ENCODE results near the gene TRPC4. TPM values are rescaled to one million over a fixed set of nuclear protein-coding genes. Genes with fewer than 3 reads are reported as not detected.

Gene TRPC4
- total RNA-seq, 4 donors from 2014 or later: 0.20 to 2.2 (median 0.68) TPM; not detected in 1

- TF ChIP-seq POLR2AphosphoS5 (IDR thresholded peaks at IDR 0.05) (no peak), CTCF (IDR thresholded peaks at IDR 0.05) (no peak), POLR2A (IDR thresholded peaks at IDR 0.05) (no peak), EP300 (IDR thresholded peaks at IDR 0.05; ENCODE audit: low read depth) (no peak)
- no peak overlapping the region for H3K27ac ChIP-seq
- H3K27me3 ChIP-seq: no peaks in the 10 kb centered on the region
- no peaks in the 10 kb centered on the region for H3K4me1 ChIP-seq
- H3K4me3 ChIP-seq: no peak overlapping the region
- no peaks in the 10 kb centered on the region for H3K36me3 ChIP-seq
- intact Hi-C loops (cut with DNase I; ENCODE audit: low total_unique reads): no loop called here
- DNase-seq: no peak
- 30 to 71% methylated on average over 4 of the region's 4 CpGs for WGBS, 2 donors (ENCODE audit: low coverage in 1 of 2)
- in situ Hi-C loops (cut with MboI; ENCODE audit: low pct_ligation_motif_present in 1 of 4, low pct_unique_long_range_greater_than_20kb in 1 of 4, low sequenced_read_pairs in 3 of 4): no loop called here
- no peaks in the 10 kb centered on the region for H3K9me3 ChIP-seq
Observed at GRCh38 chr13:37833411-37833810, 36.2 kb downstream of the TRPC4 start.

GRCh38 chr13:37816276-37816675 is 53.3 kb downstream of the TRPC4 start:
- WGBS, 2 donors (ENCODE audit: low coverage in 1 of 2): 50% methylated on average over 1 of the region's 1 CpG; no CpG with 5 or more reads in 1 of the 2 donors

GRCh38 chr13:37811441-37811840 is 58.1 kb downstream of the TRPC4 start:
- no peaks in the 10 kb centered on the region for H3K27me3 ChIP-seq
- 59 to 75% methylated on average over 2 of the region's 2 CpGs for WGBS, 2 donors (ENCODE audit: low coverage in 1 of 2)
- intact Hi-C loops (cut with DNase I; ENCODE audit: low total_unique reads): no loop called here
- H3K27ac ChIP-seq: no peak overlapping the region
- no peak for TF ChIP-seq POLR2A (IDR thresholded peaks at IDR 0.05)
- no peak for TF ChIP-seq POLR2AphosphoS5 (IDR thresholded peaks at IDR 0.05)
- TF ChIP-seq EP300 (IDR thresholded peaks at IDR 0.05; ENCODE audit: low read depth): no peak
- TF ChIP-seq CTCF (IDR thresholded peaks at IDR 0.05): no peak
- no peak for DNase-seq
- no peaks in the 10 kb centered on the region for H3K36me3 ChIP-seq
- in situ Hi-C loops (cut with MboI; ENCODE audit: low pct_ligation_motif_present in 1 of 4, low pct_unique_long_range_greater_than_20kb in 1 of 4, low sequenced_read_pairs in 3 of 4): no loop called here
- no peak overlapping the region for H3K4me3 ChIP-seq
- peaks cover 0 to 3% of the 10 kb centered on the region in 2 donors for H3K9me3 ChIP-seq
- H3K4me1 ChIP-seq: no peaks in the 10 kb centered on the region

More at GRCh38 chr13:37816276-37816675, 53.3 kb downstream of the TRPC4 start:
- Histone ChIP-seq H3K27me3 (no peaks in the 10 kb centered on the region), H3K36me3 (no peaks in the 10 kb centered on the region), H3K27ac (no peak overlapping the region), H3K4me3 (no peak overlapping the region), H3K9me3 (peaks cover 3% of the 10 kb centered on the region in 2 donors), H3K4me1 (no peaks in the 10 kb centered on the region)
- no peak for DNase-seq
- in situ Hi-C loops (cut with MboI; ENCODE audit: low pct_ligation_motif_present in 1 of 4, low pct_unique_long_range_greater_than_20kb in 1 of 4, low sequenced_read_pairs in 3 of 4) (no loop called here), intact Hi-C loops (cut with DNase I; ENCODE audit: low total_unique reads) (no loop called here)
- TF ChIP-seq POLR2A (IDR thresholded peaks at IDR 0.05): no peak
- TF ChIP-seq POLR2AphosphoS5 (IDR thresholded peaks at IDR 0.05): no peak
- no peak for TF ChIP-seq EP300 (IDR thresholded peaks at IDR 0.05; ENCODE audit: low read depth)
- TF ChIP-seq CTCF (IDR thresholded peaks at IDR 0.05): no peak

- no peak overlapping the region for H3K27ac ChIP-seq
- intact Hi-C loops (cut with DNase I; ENCODE audit: low total_unique reads) (no loop called here), in situ Hi-C loops (cut with MboI; ENCODE audit: low pct_ligation_motif_present in 1 of 4, low pct_unique_long_range_greater_than_20kb in 1 of 4, low sequenced_read_pairs in 3 of 4) (no loop called here)
- H3K4me1 ChIP-seq: no peaks in the 10 kb centered on the region
- no peaks in the 10 kb centered on the region for H3K36me3 ChIP-seq
- TF ChIP-seq CTCF (IDR thresholded peaks at IDR 0.05): no peak
- TF ChIP-seq POLR2A (IDR thresholded peaks at IDR 0.05): no peak
- TF ChIP-seq EP300 (IDR thresholded peaks at IDR 0.05; ENCODE audit: low read depth): no peak
- no peak for TF ChIP-seq POLR2AphosphoS5 (IDR thresholded peaks at IDR 0.05)
- no peak for DNase-seq
- H3K4me3 ChIP-seq: no peak overlapping the region
- 44 to 63% methylated on average over 1 to 3 of the region's 3 CpGs for WGBS, 2 donors (ENCODE audit: low coverage in 1 of 2)
- no peaks in the 10 kb centered on the region for H3K27me3 ChIP-seq
- H3K9me3 ChIP-seq: no peaks in the 10 kb centered on the region
Observed at GRCh38 chr13:37806666-37807065, 62.9 kb downstream of the TRPC4 start.

All from transverse colon (tissue), 4 donors.